ENCODE measurements around the gene SYT17.
A peak's percentile ranks its signal among the peaks of the same experiment; 100 is the strongest.
"Not testable (repeated sequence)": the region's sequence is repeated elsewhere in the genome, so short reads cannot be mapped to it uniquely, and the experiment has no call there.

The SYT17 gene

GRCh38 chr16:19175492-19176262 is 7.6 kb downstream of the SYT17 start:
- no peaks in the 10 kb centered on the region for H3K9me3 ChIP-seq (ENCODE audit: control insufficient read depth, low read length)
- DNase-seq (ENCODE audit: low read depth) = no peak
- H3K4me3 ChIP-seq (ENCODE audit: low read length) = no peak overlapping the region
- H3K4me1 ChIP-seq (ENCODE audit: control insufficient read depth, insufficient read depth, low read length) = peaks cover 8% of the 10 kb centered on the region
- H3K27me3 ChIP-seq (replicated peaks; ENCODE audit: control insufficient read depth, insufficient read depth, low read length) = peaks cover 38% of the 10 kb centered on the region
- H3K9ac ChIP-seq (ENCODE audit: low read length) = no peak overlapping the region
- H3K36me3 ChIP-seq (ENCODE audit: control insufficient read depth, insufficient read depth, low read length, severe bottlenecking) = no peaks in the 10 kb centered on the region

- no peaks in the 10 kb centered on the region for H3K9me3 ChIP-seq (ENCODE audit: control insufficient read depth, low read length)
- peaks cover 26% of the 10 kb centered on the region for H3K27me3 ChIP-seq (replicated peaks; ENCODE audit: control insufficient read depth, insufficient read depth, low read length)
- H3K36me3 ChIP-seq (ENCODE audit: control insufficient read depth, insufficient read depth, low read length, severe bottlenecking) = no peaks in the 10 kb centered on the region
- no peak overlapping the region for H3K4me3 ChIP-seq (ENCODE audit: low read length)
- H3K9ac ChIP-seq (ENCODE audit: low read length) = no peak overlapping the region
- DNase-seq (ENCODE audit: low read depth) = no peak
- peaks cover 8% of the 10 kb centered on the region for H3K4me1 ChIP-seq (ENCODE audit: control insufficient read depth, insufficient read depth, low read length)
These were observed 9.2 kb downstream of the SYT17 start for GRCh38 chr16:19177111-19177739.

GRCh38 chr16:19179546-19180490 is 11.8 kb downstream of the SYT17 start:
- peak; percentile 77 for DNase-seq (ENCODE audit: low read depth)

GRCh38 chr16:19180741-19181140 is 12.7 kb downstream of the SYT17 start:
- Histone ChIP-seq H3K9me3 (ENCODE audit: control insufficient read depth, low read length) (no peaks in the 10 kb centered on the region), H3K4me3 (ENCODE audit: low read length) (no peak overlapping the region), H3K4me1 (ENCODE audit: control insufficient read depth, insufficient read depth, low read length) (peaks cover 32% of the 10 kb centered on the region), H3K9ac (ENCODE audit: low read length) (no peak overlapping the region), H3K36me3 (ENCODE audit: control insufficient read depth, insufficient read depth, low read length, severe bottlenecking) (no peaks in the 10 kb centered on the region), H3K27me3 (replicated peaks; ENCODE audit: control insufficient read depth, insufficient read depth, low read length) (peaks cover 15% of the 10 kb centered on the region)
- DNase-seq (ENCODE audit: low read depth) = no peak

More at GRCh38 chr16:19179546-19180490, 11.8 kb downstream of the SYT17 start:
- Histone ChIP-seq H3K36me3 (ENCODE audit: control insufficient read depth, insufficient read depth, low read length, severe bottlenecking) (no peaks in the 10 kb centered on the region), H3K27me3 (replicated peaks; ENCODE audit: control insufficient read depth, insufficient read depth, low read length) (peaks cover 15% of the 10 kb centered on the region), H3K4me3 (ENCODE audit: low read length) (no peak overlapping the region), H3K4me1 (ENCODE audit: control insufficient read depth, insufficient read depth, low read length) (peaks cover 27% of the 10 kb centered on the region), H3K9ac (ENCODE audit: low read length) (peak overlapping the region; percentile 16), H3K9me3 (ENCODE audit: control insufficient read depth, low read length) (no peaks in the 10 kb centered on the region)

- H3K4me1 ChIP-seq (ENCODE audit: control insufficient read depth, insufficient read depth, low read length) = peaks cover 32% of the 10 kb centered on the region
- no peak overlapping the region for H3K4me3 ChIP-seq (ENCODE audit: low read length)
- no peak overlapping the region for H3K9ac ChIP-seq (ENCODE audit: low read length)
These were observed 14.4 kb downstream of the SYT17 start for GRCh38 chr16:19182481-19182880.

GRCh38 chr16:19183187-19183586 is 15.1 kb downstream of the SYT17 start:
- Histone ChIP-seq H3K4me1 (ENCODE audit: control insufficient read depth, insufficient read depth, low read length) (peaks cover 32% of the 10 kb centered on the region), H3K9me3 (ENCODE audit: control insufficient read depth, low read length) (no peaks in the 10 kb centered on the region), H3K27me3 (replicated peaks; ENCODE audit: control insufficient read depth, insufficient read depth, low read length) (peaks cover 5% of the 10 kb centered on the region), H3K36me3 (ENCODE audit: control insufficient read depth, insufficient read depth, low read length, severe bottlenecking) (no peaks in the 10 kb centered on the region), H3K4me3 (ENCODE audit: low read length) (no peak overlapping the region), H3K9ac (ENCODE audit: low read length) (no peak overlapping the region)
- no peak for DNase-seq (ENCODE audit: low read depth)

More at GRCh38 chr16:19182481-19182880, 14.4 kb downstream of the SYT17 start:
- Histone ChIP-seq H3K9me3 (ENCODE audit: control insufficient read depth, low read length) (no peaks in the 10 kb centered on the region), H3K27me3 (replicated peaks; ENCODE audit: control insufficient read depth, insufficient read depth, low read length) (peaks cover 8% of the 10 kb centered on the region), H3K36me3 (ENCODE audit: control insufficient read depth, insufficient read depth, low read length, severe bottlenecking) (no peaks in the 10 kb centered on the region)
- no peak for DNase-seq (ENCODE audit: low read depth)

- H3K4me3 ChIP-seq (ENCODE audit: low read length) = no peak overlapping the region
- no peaks in the 10 kb centered on the region for H3K27me3 ChIP-seq (replicated peaks; ENCODE audit: control insufficient read depth, insufficient read depth, low read length)
- H3K9ac ChIP-seq (ENCODE audit: low read length) = peak overlapping the region; percentile 46
- H3K36me3 ChIP-seq (ENCODE audit: control insufficient read depth, insufficient read depth, low read length, severe bottlenecking) = no peaks in the 10 kb centered on the region
- H3K9me3 ChIP-seq (ENCODE audit: control insufficient read depth, low read length) = no peaks in the 10 kb centered on the region
- DNase-seq (ENCODE audit: low read depth) = no peak
- H3K4me1 ChIP-seq (ENCODE audit: control insufficient read depth, insufficient read depth, low read length) = peaks cover 32% of the 10 kb centered on the region
These were observed 16.9 kb downstream of the SYT17 start for GRCh38 chr16:19184823-19185509.

GRCh38 chr16:19185510-19185851 is 17.4 kb downstream of the SYT17 start:
- Histone ChIP-seq H3K36me3 (ENCODE audit: control insufficient read depth, insufficient read depth, low read length, severe bottlenecking) (no peaks in the 10 kb centered on the region), H3K4me3 (ENCODE audit: low read length) (no peak overlapping the region), H3K9ac (ENCODE audit: low read length) (no peak overlapping the region), H3K4me1 (ENCODE audit: control insufficient read depth, insufficient read depth, low read length) (peaks cover 32% of the 10 kb centered on the region), H3K9me3 (ENCODE audit: control insufficient read depth, low read length) (no peaks in the 10 kb centered on the region), H3K27me3 (replicated peaks; ENCODE audit: control insufficient read depth, insufficient read depth, low read length) (no peaks in the 10 kb centered on the region)
- DNase-seq (ENCODE audit: low read depth) = no peak

- no peak overlapping the region for H3K4me3 ChIP-seq (ENCODE audit: low read length)
- no peaks in the 10 kb centered on the region for H3K36me3 ChIP-seq (ENCODE audit: control insufficient read depth, insufficient read depth, low read length, severe bottlenecking)
- H3K9ac ChIP-seq (ENCODE audit: low read length) = no peak overlapping the region
- no peaks in the 10 kb centered on the region for H3K9me3 ChIP-seq (ENCODE audit: control insufficient read depth, low read length)
- no peak for DNase-seq (ENCODE audit: low read depth)
- H3K27me3 ChIP-seq (replicated peaks; ENCODE audit: control insufficient read depth, insufficient read depth, low read length) = no peaks in the 10 kb centered on the region
- H3K4me1 ChIP-seq (ENCODE audit: control insufficient read depth, insufficient read depth, low read length) = peaks cover 32% of the 10 kb centered on the region
These were observed 18.4 kb downstream of the SYT17 start for GRCh38 chr16:19186408-19186807.

GRCh38 chr16:19187961-19188360 is 19.9 kb downstream of the SYT17 start:
- not testable (repeated sequence) for H3K36me3 ChIP-seq (ENCODE audit: control insufficient read depth, insufficient read depth, low read length, severe bottlenecking); H3K9ac ChIP-seq (ENCODE audit: low read length); H3K4me3 ChIP-seq (ENCODE audit: low read length); H3K9me3 ChIP-seq (ENCODE audit: control insufficient read depth, low read length); DNase-seq (ENCODE audit: low read depth); H3K27me3 ChIP-seq (replicated peaks; ENCODE audit: control insufficient read depth, insufficient read depth, low read length)
- peaks cover 29% of the 10 kb centered on the region for H3K4me1 ChIP-seq (ENCODE audit: control insufficient read depth, insufficient read depth, low read length)
